Right forelimb (tissue), 1 donor: Measurements from ENCODE around the gene MRPL43.

ENCODE experiments used
- DNase-seq: peaks from one replicate; pipeline ENCODE4 v3.0.0-alpha.2; 2018

MRPL43 gene

GRCh38 chr10:100962351-100963080 lies 24.8 kb downstream of the MRPL43 start:
- DNase-seq, result no peak

GRCh38 chr10:100960251-100960650 lies 27.0 kb downstream of the MRPL43 start:
- DNase-seq, result no peak

GRCh38 chr10:100948916-100949315 lies 38.4 kb downstream of the MRPL43 start:
- no peak for DNase-seq

GRCh38 chr10:100945754-100946153 lies 41.5 kb downstream of the MRPL43 start:
- DNase-seq, result no peak

- no peak for DNase-seq
Observed at GRCh38 chr10:100943508-100943907, 43.8 kb downstream of the MRPL43 start.

GRCh38 chr10:100942229-100942628 lies 45.1 kb downstream of the MRPL43 start:
- DNase-seq, result no peak

GRCh38 chr10:100939763-100940344 lies 47.4 kb downstream of the MRPL43 start:
- DNase-seq, result no peak
